ENCODE measurements around the gene CERKL. TPM values are rescaled to one million over a fixed set of nuclear protein-coding genes. Genes with fewer than 3 reads are reported as not detected.

CERKL gene
- total and polyA plus RNA-seq, 2 donors = 0.52 to 2.4 TPM

GRCh38 chr2:181553244-181553643, 103.7 kb downstream of the CERKL start:
- DNase-seq (ENCODE audit: low read depth in 6 of 9, low spot score in 9 of 9) = no peak
- H3K36me3 ChIP-seq (ENCODE audit: control insufficient read depth in 2 of 2, insufficient read depth in 2 of 2, low read length in 1 of 2) = no peaks in the 10 kb centered on the region
- H3K27ac ChIP-seq (ENCODE audit: low read depth in 1 of 2, low read length in 1 of 2) = no peak overlapping the region
- 99% methylated on average over 2 of the region's 2 CpGs for WGBS
- H3K4me3 ChIP-seq (ENCODE audit: low read length in 2 of 2) = no peak overlapping the region
- H3K4me1 ChIP-seq (ENCODE audit: control insufficient read depth in 2 of 2, insufficient read depth in 2 of 2, low read length in 2 of 2) = no peaks in the 10 kb centered on the region
- no peaks in the 10 kb centered on the region for H3K9me3 ChIP-seq (ENCODE audit: control insufficient read depth in 2 of 2, insufficient read depth in 1 of 2, low read length in 1 of 2)
- no peaks in the 10 kb centered on the region for H3K27me3 ChIP-seq (ENCODE audit: control insufficient read depth in 2 of 2, insufficient read depth in 1 of 2, low read length in 1 of 2)

- Histone ChIP-seq H3K4me3 (ENCODE audit: low read length in 2 of 2) (no peak overlapping the region), H3K36me3 (ENCODE audit: control insufficient read depth in 2 of 2, insufficient read depth in 2 of 2, low read length in 1 of 2) (no peaks in the 10 kb centered on the region), H3K27me3 (ENCODE audit: control insufficient read depth in 2 of 2, insufficient read depth in 1 of 2, low read length in 1 of 2) (no peaks in the 10 kb centered on the region), H3K4me1 (ENCODE audit: control insufficient read depth in 2 of 2, insufficient read depth in 2 of 2, low read length in 2 of 2) (no peaks in the 10 kb centered on the region), H3K27ac (ENCODE audit: low read depth in 1 of 2, low read length in 1 of 2) (no peak overlapping the region), H3K9me3 (ENCODE audit: control insufficient read depth in 2 of 2, insufficient read depth in 1 of 2, low read length in 1 of 2) (no peaks in the 10 kb centered on the region)
- WGBS = 94% methylated on average over 1 of the region's 1 CpG
- no peak for DNase-seq (ENCODE audit: low read depth in 6 of 9, low spot score in 9 of 9)
Measured at GRCh38 chr2:181552808-181553207, 104.1 kb downstream of the CERKL start.

GRCh38 chr2:181546086-181546485, 110.8 kb downstream of the CERKL start:
- no peaks in the 10 kb centered on the region for H3K27me3 ChIP-seq (ENCODE audit: control insufficient read depth in 2 of 2, insufficient read depth in 1 of 2, low read length in 1 of 2)
- no peaks in the 10 kb centered on the region for H3K9me3 ChIP-seq (ENCODE audit: control insufficient read depth in 2 of 2, insufficient read depth in 1 of 2, low read length in 1 of 2)
- H3K4me3 ChIP-seq (ENCODE audit: low read length in 2 of 2) = no peak overlapping the region
- H3K27ac ChIP-seq (ENCODE audit: low read depth in 1 of 2, low read length in 1 of 2) = no peak overlapping the region
- DNase-seq (ENCODE audit: low read depth in 6 of 9, low spot score in 9 of 9) = no peak
- H3K36me3 ChIP-seq (ENCODE audit: control insufficient read depth in 2 of 2, insufficient read depth in 2 of 2, low read length in 1 of 2) = peaks cover 0 to 8% of the 10 kb centered on the region in 2 donors
- H3K4me1 ChIP-seq (ENCODE audit: control insufficient read depth in 2 of 2, insufficient read depth in 2 of 2, low read length in 2 of 2) = no peaks in the 10 kb centered on the region
- 93% methylated on average over 3 of the region's 3 CpGs for WGBS

GRCh38 chr2:181542170-181542569, 114.7 kb downstream of the CERKL start:
- no peak for DNase-seq (ENCODE audit: low read depth in 6 of 9, low spot score in 9 of 9)
- Histone ChIP-seq H3K4me3 (ENCODE audit: low read length in 2 of 2) (no peak overlapping the region), H3K4me1 (ENCODE audit: control insufficient read depth in 2 of 2, insufficient read depth in 2 of 2, low read length in 2 of 2) (no peaks in the 10 kb centered on the region), H3K27me3 (ENCODE audit: control insufficient read depth in 2 of 2, insufficient read depth in 1 of 2, low read length in 1 of 2) (no peaks in the 10 kb centered on the region), H3K36me3 (ENCODE audit: control insufficient read depth in 2 of 2, insufficient read depth in 2 of 2, low read length in 1 of 2) (peaks cover 15 to 41% of the 10 kb centered on the region in 2 donors), H3K9me3 (ENCODE audit: control insufficient read depth in 2 of 2, insufficient read depth in 1 of 2, low read length in 1 of 2) (no peaks in the 10 kb centered on the region), H3K27ac (ENCODE audit: low read depth in 1 of 2, low read length in 1 of 2) (no peak overlapping the region)
- WGBS = 97% methylated on average over 2 of the region's 2 CpGs

- Histone ChIP-seq H3K27me3 (ENCODE audit: control insufficient read depth in 2 of 2, insufficient read depth in 1 of 2, low read length in 1 of 2) (no peaks in the 10 kb centered on the region), H3K27ac (ENCODE audit: low read depth in 1 of 2, low read length in 1 of 2) (no peak overlapping the region), H3K36me3 (ENCODE audit: control insufficient read depth in 2 of 2, insufficient read depth in 2 of 2, low read length in 1 of 2) (peaks cover 19 to 56% of the 10 kb centered on the region in 2 donors), H3K4me1 (ENCODE audit: control insufficient read depth in 2 of 2, insufficient read depth in 2 of 2, low read length in 2 of 2) (no peaks in the 10 kb centered on the region), H3K4me3 (ENCODE audit: low read length in 2 of 2) (no peak overlapping the region), H3K9me3 (ENCODE audit: control insufficient read depth in 2 of 2, insufficient read depth in 1 of 2, low read length in 1 of 2) (no peaks in the 10 kb centered on the region)
- 83% methylated on average over 4 of the region's 4 CpGs for WGBS
- DNase-seq (ENCODE audit: low read depth in 6 of 9, low spot score in 9 of 9) = no peak
Measured at GRCh38 chr2:181540421-181540820, 116.5 kb downstream of the CERKL start.

- WGBS = 97% methylated on average over 2 of the region's 2 CpGs
- Histone ChIP-seq H3K9me3 (ENCODE audit: control insufficient read depth in 2 of 2, insufficient read depth in 1 of 2, low read length in 1 of 2) (no peaks in the 10 kb centered on the region), H3K27ac (ENCODE audit: low read depth in 1 of 2, low read length in 1 of 2) (no peak overlapping the region), H3K4me1 (ENCODE audit: control insufficient read depth in 2 of 2, insufficient read depth in 2 of 2, low read length in 2 of 2) (no peaks in the 10 kb centered on the region), H3K4me3 (ENCODE audit: low read length in 2 of 2) (no peak overlapping the region), H3K27me3 (ENCODE audit: control insufficient read depth in 2 of 2, insufficient read depth in 1 of 2, low read length in 1 of 2) (no peaks in the 10 kb centered on the region), H3K36me3 (ENCODE audit: control insufficient read depth in 2 of 2, insufficient read depth in 2 of 2, low read length in 1 of 2) (peaks cover 35 to 90% of the 10 kb centered on the region in 2 donors)
- no peak for DNase-seq (ENCODE audit: low read depth in 6 of 9, low spot score in 9 of 9)
Measured at GRCh38 chr2:181536730-181537129, 120.2 kb downstream of the CERKL start.

- H3K9me3 ChIP-seq (ENCODE audit: control insufficient read depth in 2 of 2, insufficient read depth in 1 of 2, low read length in 1 of 2) = no peaks in the 10 kb centered on the region
- no peak overlapping the region for H3K27ac ChIP-seq (ENCODE audit: low read depth in 1 of 2, low read length in 1 of 2)
- peaks cover 46 to 88% of the 10 kb centered on the region in 2 donors for H3K36me3 ChIP-seq (ENCODE audit: control insufficient read depth in 2 of 2, insufficient read depth in 2 of 2, low read length in 1 of 2)
- no peaks in the 10 kb centered on the region for H3K27me3 ChIP-seq (ENCODE audit: control insufficient read depth in 2 of 2, insufficient read depth in 1 of 2, low read length in 1 of 2)
- 100% methylated on average over 1 of the region's 1 CpG for whole genome bisulfite sequencing
- H3K4me3 ChIP-seq (ENCODE audit: low read length in 2 of 2) = no peak overlapping the region
- no peaks in the 10 kb centered on the region for H3K4me1 ChIP-seq (ENCODE audit: control insufficient read depth in 2 of 2, insufficient read depth in 2 of 2, low read length in 2 of 2)
- DNase-seq (ENCODE audit: low read depth in 6 of 9, low spot score in 9 of 9) = no peak
Measured at GRCh38 chr2:181528441-181528840, 128.5 kb downstream of the CERKL start.

- no peaks in the 10 kb centered on the region for H3K27me3 ChIP-seq (ENCODE audit: control insufficient read depth in 2 of 2, insufficient read depth in 1 of 2, low read length in 1 of 2)
- 98% methylated on average over 6 of the region's 6 CpGs for WGBS
- H3K4me1 ChIP-seq (ENCODE audit: control insufficient read depth in 2 of 2, insufficient read depth in 2 of 2, low read length in 2 of 2) = no peaks in the 10 kb centered on the region
- DNase-seq (ENCODE audit: low read depth in 6 of 9, low spot score in 9 of 9) = no peak
- no peaks in the 10 kb centered on the region for H3K9me3 ChIP-seq (ENCODE audit: control insufficient read depth in 2 of 2, insufficient read depth in 1 of 2, low read length in 1 of 2)
- H3K27ac ChIP-seq (ENCODE audit: low read depth in 1 of 2, low read length in 1 of 2) = no peak overlapping the region
- no peak overlapping the region for H3K4me3 ChIP-seq (ENCODE audit: low read length in 2 of 2)
- peaks cover 46 to 89% of the 10 kb centered on the region in 2 donors for H3K36me3 ChIP-seq (ENCODE audit: control insufficient read depth in 2 of 2, insufficient read depth in 2 of 2, low read length in 1 of 2)
Measured at GRCh38 chr2:181527058-181527457, 129.8 kb downstream of the CERKL start.

GRCh38 chr2:181526014-181526413, 130.9 kb downstream of the CERKL start:
- Histone ChIP-seq H3K27me3 (ENCODE audit: control insufficient read depth in 2 of 2, insufficient read depth in 1 of 2, low read length in 1 of 2) (no peaks in the 10 kb centered on the region), H3K27ac (ENCODE audit: low read depth in 1 of 2, low read length in 1 of 2) (no peak overlapping the region), H3K4me1 (ENCODE audit: control insufficient read depth in 2 of 2, insufficient read depth in 2 of 2, low read length in 2 of 2) (no peaks in the 10 kb centered on the region), H3K4me3 (ENCODE audit: low read length in 2 of 2) (no peak overlapping the region), H3K9me3 (ENCODE audit: control insufficient read depth in 2 of 2, insufficient read depth in 1 of 2, low read length in 1 of 2) (no peaks in the 10 kb centered on the region), H3K36me3 (ENCODE audit: control insufficient read depth in 2 of 2, insufficient read depth in 2 of 2, low read length in 1 of 2) (peaks cover 41 to 90% of the 10 kb centered on the region in 2 donors)
- WGBS = 98% methylated on average over 4 of the region's 4 CpGs
- no peak for DNase-seq (ENCODE audit: low read depth in 6 of 9, low spot score in 9 of 9)

GRCh38 chr2:181523756-181524155, 133.1 kb downstream of the CERKL start:
- Histone ChIP-seq H3K36me3 (ENCODE audit: control insufficient read depth in 2 of 2, insufficient read depth in 2 of 2, low read length in 1 of 2) (peaks cover 40 to 88% of the 10 kb centered on the region in 2 donors), H3K4me1 (ENCODE audit: control insufficient read depth in 2 of 2, insufficient read depth in 2 of 2, low read length in 2 of 2) (no peaks in the 10 kb centered on the region), H3K27ac (ENCODE audit: low read depth in 1 of 2, low read length in 1 of 2) (no peak overlapping the region), H3K27me3 (ENCODE audit: control insufficient read depth in 2 of 2, insufficient read depth in 1 of 2, low read length in 1 of 2) (no peaks in the 10 kb centered on the region), H3K9me3 (ENCODE audit: control insufficient read depth in 2 of 2, insufficient read depth in 1 of 2, low read length in 1 of 2) (no peaks in the 10 kb centered on the region), H3K4me3 (ENCODE audit: low read length in 2 of 2) (no peak overlapping the region)
- DNase-seq (ENCODE audit: low read depth in 6 of 9, low spot score in 9 of 9) = no peak
- 92% methylated on average over 5 of the region's 5 CpGs for WGBS
